Testis (tissue), 3 donors: ENCODE data around the gene SLC16A6. TPM values are rescaled to one million over a fixed set of nuclear protein-coding genes. Genes with fewer than 3 reads are reported as not detected.
"Not testable (repeated sequence)": the region's sequence is repeated elsewhere in the genome, so short reads cannot be mapped to it uniquely, and the experiment has no call there.

Experiments used
- DNase-seq: peaks from one replicate; pipeline ENCODE4 v3.0.0-alpha.2; 2019
- H3K27ac ChIP-seq, 2 donors: fragments of 200-600 bp; sonication (generic); one replicate each; pipeline ENCODE4 v1.5.1; 2019
- H3K27me3 ChIP-seq: fragments of 200-600 bp; sonication (generic); one replicate; pipeline ENCODE4 v1.5.1; 2019
- H3K36me3 ChIP-seq: fragments of 200-600 bp; sonication (generic); one replicate; pipeline ENCODE4 v1.5.1; 2017; ENCODE audit warnings: low read depth; ENCODE audit errors: missing control alignments
- H3K4me1 ChIP-seq: fragments of 200-600 bp; sonication (generic); one replicate; pipeline ENCODE4 v1.5.1; 2019
- H3K4me3 ChIP-seq, 2 donors: fragments of 200-600 bp; sonication (generic); one replicate each; pipeline ENCODE4 v1.5.1; 2017 to 2019
- H3K9me3 ChIP-seq: fragments of 200-600 bp; sonication (generic); one replicate; pipeline ENCODE4 v1.5.1; 2017
- POLR2A ChIP-seq: fragments of 450-650 bp; IDR thresholded peaks from one replicate; pipeline ENCODE4 v1.6.1; 2017; ENCODE audit warnings: antibody characterized with exemption, mild to moderate bottlenecking, moderate library complexity
- WGBS, 2 donors: methylation state at CpG; one replicate each; pipeline ENCODE4 v1.1.5; 2018; 5-methylcytosine and 5-hydroxymethylcytosine counted together
- intact Hi-C: fragments of 100-400 bp; cut with DNase I; formaldehyde crosslinking; loops from one replicate; pipeline ENCODE4 v1.15.1; 2023; ENCODE audit warnings: low total_unique reads
- polyA plus RNA-seq: library from polyadenylated mRNA; stranded (reverse); fragments of 350-450 nt; fragmentation: Illumina TruSeq; extraction: RNeasy Lipid Tissue Mini Kit (QIAGEN cat#74804); gene quantifications from one replicate; pipeline ENCODE4 v1.2.3, GENCODE V29; 2014; ENCODE audit warnings: low read depth, low replicate concordance; ENCODE audit not compliant: insufficient read depth
- total RNA-seq, 2 donors: library from RNA; depleted of rRNA; stranded (reverse); fragments of >200 nt; gene quantifications; one replicate each; pipeline ENCODE4 v1.2.3, GENCODE V29; 2016
- TF ChIP-seq, protein P1 (sequence below), 3 experiments: fragments of 450-650 bp in 2 of 3; fragments of 200-600 bp in 1 of 3; sonication (generic) in 1 of 3; IDR thresholded peaks; one replicate each; pipeline ENCODE4 v1.5.1; 2016 to 2019; ENCODE audit warnings: antibody characterized with exemption in 3 of 3, mild to moderate bottlenecking in 2 of 3, moderate library complexity in 1 of 3

The SLC16A6 gene
- total and polyA plus RNA-seq, 3 donors from 2014 or later: 1.5 to 2.2 (median 1.9) TPM

DNA sequence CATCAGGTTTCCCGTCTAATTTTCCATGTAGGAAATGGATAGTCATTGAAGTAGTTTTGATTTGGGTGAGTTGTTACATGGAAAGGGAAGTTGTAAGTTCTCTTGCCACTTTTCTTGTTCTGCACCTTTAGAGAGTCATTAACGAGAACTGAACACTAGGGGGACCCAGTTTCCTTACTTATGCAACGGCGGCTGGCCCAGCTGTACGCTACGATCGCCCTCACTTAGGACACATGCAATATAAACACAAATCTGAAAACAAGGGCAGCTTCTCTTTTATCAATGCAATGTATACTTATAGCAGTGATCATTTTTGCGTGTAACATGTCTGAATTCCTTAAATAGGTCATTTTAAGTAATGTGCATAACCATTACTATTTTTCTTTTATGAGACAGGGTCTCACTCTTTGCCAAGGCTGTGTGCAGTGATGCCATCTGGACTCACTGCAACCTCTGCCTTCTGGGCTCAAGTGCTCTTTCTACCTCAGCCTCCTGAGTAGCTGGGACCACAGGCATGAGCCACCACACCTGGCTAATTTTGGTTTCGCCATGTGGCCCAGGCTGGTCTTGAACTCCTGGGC lies 27.7 kb downstream of the SLC16A6 start:
- H3K9me3 ChIP-seq, H3K27me3 ChIP-seq, H3K36me3 ChIP-seq, H3K27ac ChIP-seq, H3K4me1 ChIP-seq, H3K4me3 ChIP-seq: not testable (repeated sequence)
- intact Hi-C loops: loop anchor here (10.0 kb wide), 2 partner anchors 172 to 202 kb away; no protein-coding TSS in a partner anchor
- DNase-seq: peak; percentile 42
- TF ChIP-seq, protein P1, sequence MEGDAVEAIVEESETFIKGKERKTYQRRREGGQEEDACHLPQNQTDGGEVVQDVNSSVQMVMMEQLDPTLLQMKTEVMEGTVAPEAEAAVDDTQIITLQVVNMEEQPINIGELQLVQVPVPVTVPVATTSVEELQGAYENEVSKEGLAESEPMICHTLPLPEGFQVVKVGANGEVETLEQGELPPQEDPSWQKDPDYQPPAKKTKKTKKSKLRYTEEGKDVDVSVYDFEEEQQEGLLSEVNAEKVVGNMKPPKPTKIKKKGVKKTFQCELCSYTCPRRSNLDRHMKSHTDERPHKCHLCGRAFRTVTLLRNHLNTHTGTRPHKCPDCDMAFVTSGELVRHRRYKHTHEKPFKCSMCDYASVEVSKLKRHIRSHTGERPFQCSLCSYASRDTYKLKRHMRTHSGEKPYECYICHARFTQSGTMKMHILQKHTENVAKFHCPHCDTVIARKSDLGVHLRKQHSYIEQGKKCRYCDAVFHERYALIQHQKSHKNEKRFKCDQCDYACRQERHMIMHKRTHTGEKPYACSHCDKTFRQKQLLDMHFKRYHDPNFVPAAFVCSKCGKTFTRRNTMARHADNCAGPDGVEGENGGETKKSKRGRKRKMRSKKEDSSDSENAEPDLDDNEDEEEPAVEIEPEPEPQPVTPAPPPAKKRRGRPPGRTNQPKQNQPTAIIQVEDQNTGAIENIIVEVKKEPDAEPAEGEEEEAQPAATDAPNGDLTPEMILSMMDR (IDR thresholded peaks at IDR 0.05): peak in 1 of 3 experiments; percentile 62
- 17 to 27% methylated on average over 9 of the region's 9 CpGs for WGBS, 2 donors

DNA sequence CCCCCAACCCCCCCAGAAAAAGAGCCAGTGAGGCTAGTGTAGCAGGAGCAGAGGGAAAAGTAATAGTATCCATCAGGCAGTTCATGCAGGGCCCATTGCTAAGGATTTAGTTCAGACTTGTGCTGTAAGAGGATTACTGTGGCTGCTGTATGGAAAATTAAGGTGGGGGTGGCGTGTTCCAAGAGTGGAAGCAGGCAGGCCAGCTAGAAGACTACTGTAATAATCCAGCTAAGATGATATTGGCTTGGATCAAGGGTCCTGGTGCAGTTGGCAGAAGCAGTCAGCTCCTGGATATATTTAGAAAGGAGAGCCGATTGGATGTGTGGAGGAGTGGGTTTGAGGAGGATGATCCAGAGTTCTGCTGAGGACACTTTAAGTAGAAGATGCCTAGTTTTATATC lies 28.5 kb downstream of the SLC16A6 start:
- H3K4me1 ChIP-seq, H3K27ac ChIP-seq, H3K4me3 ChIP-seq, H3K36me3 ChIP-seq, DNase-seq, H3K9me3 ChIP-seq, H3K27me3 ChIP-seq: not testable (repeated sequence)
- intact Hi-C loops: loop anchor here (10.0 kb wide), 2 partner anchors 172 to 202 kb away; no protein-coding TSS in a partner anchor
- WGBS, 2 donors: 44 to 46% methylated on average over 2 of the region's 2 CpGs

DNA sequence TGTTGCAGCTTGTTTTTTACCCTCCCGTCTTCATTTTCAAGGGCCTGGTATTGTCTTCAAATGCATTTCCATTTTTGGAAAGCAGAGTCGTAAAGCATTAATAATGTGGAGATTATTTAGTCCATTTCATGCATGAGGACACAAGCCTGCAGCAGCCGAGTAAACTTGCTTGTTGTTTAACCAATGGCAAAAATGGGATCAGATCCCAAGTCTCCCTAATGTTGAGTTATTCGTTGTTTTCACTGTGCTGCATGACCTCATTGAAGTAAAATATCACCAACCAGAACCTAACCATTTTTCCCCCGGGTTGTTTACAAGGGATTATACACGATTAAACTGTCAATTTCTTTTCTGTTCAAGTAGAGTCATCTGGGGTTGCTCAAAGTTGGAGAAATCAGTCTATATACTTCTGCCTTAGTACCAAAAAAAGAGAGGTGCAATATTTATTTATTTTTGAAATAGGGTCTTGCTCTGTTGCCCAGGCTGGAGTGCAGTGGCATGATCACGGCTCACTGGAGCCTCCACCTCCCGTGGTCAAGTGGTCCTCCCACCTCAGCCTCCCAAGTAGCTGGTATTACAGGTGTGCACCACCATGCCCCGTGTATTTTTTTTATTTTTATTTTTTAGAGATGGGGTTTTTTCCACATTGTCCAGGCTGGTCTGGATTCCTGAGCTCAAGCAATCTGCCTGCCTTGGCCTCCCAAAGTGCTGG lies 30.7 kb downstream of the SLC16A6 start:
- H3K27ac ChIP-seq: no peak overlapping the region
- DNase-seq: no peak
- intact Hi-C loops: loop anchor here (10.0 kb wide), 2 partner anchors 175 to 205 kb away; no protein-coding TSS in a partner anchor

DNA sequence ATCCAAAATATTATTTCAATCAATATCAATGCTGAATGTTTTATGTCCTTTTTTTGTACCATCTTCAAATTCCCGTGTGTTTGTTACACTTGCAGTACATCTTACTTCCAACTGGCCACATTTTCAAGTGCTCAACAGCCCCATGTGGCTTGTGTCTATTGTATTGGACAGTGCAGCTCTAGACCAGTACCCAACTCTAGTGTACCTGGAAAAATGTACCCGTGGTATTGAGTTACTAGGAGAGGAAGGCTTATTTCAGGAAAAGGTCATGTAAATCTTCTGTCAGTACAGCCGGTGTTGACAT lies 31.3 kb downstream of the SLC16A6 start:
- intact Hi-C loops, H3K9me3 ChIP-seq, H3K36me3 ChIP-seq, H3K4me1 ChIP-seq, DNase-seq, H3K27me3 ChIP-seq, H3K27ac ChIP-seq: not testable (repeated sequence)
- 52 to 57% methylated on average over 2 to 3 of the region's 3 CpGs for WGBS, 2 donors
- H3K4me3 ChIP-seq: peak overlapping the region in 1 of 2 donors; percentile 35

More for the DNA sequence above, 30.7 kb downstream of the SLC16A6 start:
- H3K4me1 ChIP-seq: peaks cover 3% of the 10 kb centered on the region
- 74 to 82% methylated on average over 9 of the region's 9 CpGs for WGBS, 2 donors
- TF ChIP-seq, protein P1 (IDR thresholded peaks at IDR 0.05): no peak
- no peak for TF ChIP-seq POLR2A
- H3K4me3 ChIP-seq: no peak overlapping the region
- no peaks in the 10 kb centered on the region for H3K27me3 ChIP-seq
- no peaks in the 10 kb centered on the region for H3K36me3 ChIP-seq
- H3K9me3 ChIP-seq: no peaks in the 10 kb centered on the region

DNA sequence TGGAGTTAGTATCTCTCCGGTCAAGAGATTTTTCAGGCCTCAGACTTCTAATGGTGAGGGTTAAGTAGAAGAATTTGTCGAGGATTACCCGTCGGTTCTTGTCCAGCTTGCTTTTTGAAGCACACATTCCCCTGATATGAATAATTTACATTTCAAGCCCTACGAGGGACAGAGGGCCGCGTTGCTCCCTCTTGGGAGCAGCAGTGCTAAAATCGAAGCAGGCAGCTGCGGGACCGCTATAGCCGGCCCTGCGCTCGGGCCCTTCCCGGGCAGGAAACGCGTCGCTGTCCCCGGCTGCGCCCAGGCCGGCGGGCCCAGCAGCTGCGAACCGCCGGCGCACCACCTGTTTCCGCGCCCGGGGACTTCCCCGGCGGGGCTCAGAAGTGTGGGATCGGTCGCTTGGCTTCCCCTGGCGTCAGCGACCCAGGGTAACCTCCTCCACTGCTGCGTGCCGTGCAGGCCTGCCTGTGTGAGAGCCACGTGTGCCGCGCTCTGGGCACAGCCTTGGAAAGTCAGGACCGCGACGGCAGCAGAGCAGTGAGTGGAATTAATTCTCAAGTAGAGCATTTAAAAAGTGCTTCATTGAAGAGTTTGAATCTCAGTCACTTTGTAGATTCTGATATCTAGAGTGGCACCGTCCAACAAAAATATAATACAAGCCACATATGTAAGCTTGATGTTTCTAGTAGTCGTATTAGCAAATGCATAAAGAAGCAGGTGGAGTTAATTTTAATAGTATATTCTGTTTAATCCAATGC lies 31.9 kb downstream of the SLC16A6 start:
- H3K36me3 ChIP-seq, intact Hi-C loops, H3K27me3 ChIP-seq, H3K27ac ChIP-seq, H3K9me3 ChIP-seq, H3K4me1 ChIP-seq: not testable (repeated sequence)
- H3K4me3 ChIP-seq: peak overlapping the region; percentile 15 to 35
- 5 to 11% methylated on average over 10 to 34 of the region's 44 CpGs for WGBS, 2 donors
- peak; percentile 47 for DNase-seq

DNA sequence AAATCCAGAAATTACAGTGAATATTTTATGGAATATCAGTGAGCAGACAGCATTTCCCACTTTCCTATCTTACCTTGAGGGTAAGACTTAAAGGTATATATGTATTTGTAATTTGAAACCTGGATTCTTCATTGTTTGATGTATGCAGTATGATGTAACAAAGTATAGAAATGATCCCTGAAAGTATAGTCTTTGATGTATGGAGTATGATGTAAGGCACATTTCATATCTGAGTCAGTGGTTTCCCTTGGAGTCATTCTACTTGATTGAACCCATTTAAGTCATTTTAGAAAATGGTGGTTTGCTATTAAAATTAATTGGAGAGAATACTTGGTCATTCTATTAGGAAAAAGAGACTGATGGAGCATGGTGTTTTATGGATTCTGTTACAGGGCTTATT lies 33.0 kb downstream of the SLC16A6 start:
- Histone ChIP-seq H3K27me3 (no peaks in the 10 kb centered on the region), H3K9me3 (no peaks in the 10 kb centered on the region), H3K4me1 (peaks cover 3% of the 10 kb centered on the region), H3K36me3 (no peaks in the 10 kb centered on the region), H3K27ac (no peak overlapping the region), H3K4me3 (no peak overlapping the region)
- TF ChIP-seq, protein P1 (IDR thresholded peaks at IDR 0.05): no peak
- TF ChIP-seq POLR2A: no peak
- intact Hi-C loops: no loop called here
- no peak for DNase-seq

DNA sequence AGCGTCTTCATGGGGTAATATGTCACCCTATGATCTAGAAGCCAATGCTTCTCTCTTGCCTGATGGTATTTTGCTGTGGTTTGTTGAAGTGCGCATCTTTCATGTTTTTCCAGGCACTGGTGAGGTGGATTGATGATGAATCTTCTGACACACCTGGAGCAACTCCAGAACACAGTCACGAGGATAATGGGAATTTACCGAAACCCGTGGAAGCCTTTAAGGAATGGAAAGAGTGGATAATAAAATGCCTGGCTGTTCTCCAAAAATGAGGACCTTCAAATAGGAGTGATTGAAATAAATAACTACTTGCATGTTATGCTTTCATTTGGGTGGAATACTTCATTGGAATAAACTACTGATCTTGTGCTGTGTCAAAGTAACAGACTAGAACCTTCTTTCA lies 34.2 kb downstream of the SLC16A6 start:
- H3K27me3 ChIP-seq, intact Hi-C loops, H3K36me3 ChIP-seq, H3K4me1 ChIP-seq, H3K27ac ChIP-seq, H3K9me3 ChIP-seq, DNase-seq, H3K4me3 ChIP-seq: not testable (repeated sequence)
- 82 to 86% methylated on average over 5 of the region's 5 CpGs for WGBS, 2 donors
